ENCODE measurements around the gene DLG2.

- TF ChIP-seq ATF6 (CRISPR knock-in tag; IDR thresholded peaks at IDR 0.05) (no peak), JUN (CRISPR knock-in tag; IDR thresholded peaks at IDR 0.05) (no peak), USF1 (CRISPR knock-in tag; IDR thresholded peaks at IDR 0.05) (no peak), SMAD4 (CRISPR knock-in tag; IDR thresholded peaks at IDR 0.05) (no peak), CREB1 (CRISPR knock-in tag; IDR thresholded peaks at IDR 0.05) (no peak)
These were observed 1760.5 kb downstream of the DLG2 start for GRCh38 chr11:83866655-83867054.

Measured in WTC11 (cell line).